ENCODE data around the gene OSGIN1. TPM values are rescaled to one million over a fixed set of nuclear protein-coding genes. Genes with fewer than 3 reads are reported as not detected.

OSGIN1 gene
- 4.4 TPM for polyA plus RNA-seq (2013, experiment 1 of 2; ENCODE audit: insufficient read length)
- polyA plus RNA-seq (2013, experiment 2 of 2; ENCODE audit: insufficient read length): 2.8 TPM

GRCh38 chr16:83952940-83953795 is at the start of gene OSGIN1:
Gene OSGIN1, plus strand, starts transcription at chr16:83953240. Its CDS starts 4,432 bp downstream, at chr16:83957672.
- DNase-seq: peak; percentile 93

GRCh38 chr16:83903751-83904150 is 49.3 kb upstream of the OSGIN1 start:
- DNase-seq: no peak

GRCh38 chr16:83906683-83907082 is 46.4 kb upstream of the OSGIN1 start:
- DNase-seq: no peak

- no peak for DNase-seq
Measured at GRCh38 chr16:83907111-83907510, 45.9 kb upstream of the OSGIN1 start.

- no peak for DNase-seq
Measured at GRCh38 chr16:83907631-83908250, 45.3 kb upstream of the OSGIN1 start.

GRCh38 chr16:83908798-83909197 is 44.2 kb upstream of the OSGIN1 start:
- DNase-seq: no peak

- DNase-seq: no peak
Measured at GRCh38 chr16:83911290-83911689, 41.8 kb upstream of the OSGIN1 start.

GRCh38 chr16:83912519-83913244 is 40.4 kb upstream of the OSGIN1 start:
- no peak for DNase-seq

GRCh38 chr16:83913245-83913633 is 39.8 kb upstream of the OSGIN1 start:
- DNase-seq: peak; percentile 31

- no peak for DNase-seq
Measured at GRCh38 chr16:83914091-83914710, 38.8 kb upstream of the OSGIN1 start.

- DNase-seq: no peak
Measured at GRCh38 chr16:83915081-83915480, 38.0 kb upstream of the OSGIN1 start.

GRCh38 chr16:83915491-83915890 is 37.5 kb upstream of the OSGIN1 start:
- DNase-seq: no peak

GRCh38 chr16:83917152-83918120 is 35.6 kb upstream of the OSGIN1 start:
- no peak for DNase-seq

GRCh38 chr16:83920894-83921491 is 32.0 kb upstream of the OSGIN1 start:
- DNase-seq: no peak

- DNase-seq: no peak
Measured at GRCh38 chr16:83923581-83924365, 29.3 kb upstream of the OSGIN1 start.

GRCh38 chr16:83924686-83925085 is 28.4 kb upstream of the OSGIN1 start:
- no peak for DNase-seq

- no peak for DNase-seq
Measured at GRCh38 chr16:83925095-83925905, 27.7 kb upstream of the OSGIN1 start.

- DNase-seq: no peak
Measured at GRCh38 chr16:83925957-83926725, 26.9 kb upstream of the OSGIN1 start.
